Immature natural killer cell (primary cell): Measurements from ENCODE around the gene SERPINH1. TPM values are rescaled to one million over a fixed set of nuclear protein-coding genes. Genes with fewer than 3 reads are reported as not detected.

Experiments used
- DNase-seq, 3 donors: peaks; one replicate each; pipeline ENCODE4 v3.0.0; 2022; ENCODE audit warnings: mixed read lengths in 1 of 3
- H3K27ac Mint-ChIP-seq, 6 donors: one replicate each; pipeline ENCODE4 v1.8.0; 2020; ENCODE audit warnings: mixed read lengths in 6 of 6, mild to moderate bottlenecking in 5 of 6, inconsistent platforms in 4 of 6, moderate library complexity in 3 of 6
- H3K27me3 Mint-ChIP-seq, 3 donors: one replicate each; pipeline ENCODE4 v1.8.0; 2020 to 2021; ENCODE audit warnings: low read depth in 3 of 3, mild to moderate bottlenecking in 3 of 3, mixed read lengths in 3 of 3, moderate library complexity in 3 of 3, inconsistent platforms in 1 of 3
- H3K36me3 Mint-ChIP-seq, 3 donors: one replicate each; pipeline ENCODE4 v1.8.0; 2020; ENCODE audit warnings: mixed read lengths in 3 of 3, inconsistent platforms in 2 of 3, mild to moderate bottlenecking in 2 of 3
- H3K4me1 Mint-ChIP-seq, 2 donors: one replicate each; pipeline ENCODE4 v1.8.0; 2020; ENCODE audit warnings: inconsistent platforms in 2 of 2, mild to moderate bottlenecking in 2 of 2, mixed read lengths in 2 of 2, moderate library complexity in 1 of 2
- H3K4me3 Mint-ChIP-seq, 5 donors: one replicate each; pipeline ENCODE4 v1.8.0; 2020; ENCODE audit warnings: mild to moderate bottlenecking in 5 of 5, mixed read lengths in 5 of 5, inconsistent platforms in 3 of 5, moderate library complexity in 3 of 5
- H3K9me3 Mint-ChIP-seq, 6 donors: one replicate each; pipeline ENCODE4 v1.8.0; 2020; ENCODE audit warnings: mild to moderate bottlenecking in 6 of 6, mixed read lengths in 6 of 6, inconsistent platforms in 4 of 6, moderate library complexity in 3 of 6
- polyA plus RNA-seq, 3 donors: library from polyadenylated mRNA; unstranded; fragments of 300-500 nt; fragmentation: Illumina TruSeq; gene quantifications; one replicate each; pipeline ENCODE4 v1.2.3, GENCODE V29; 2021

The SERPINH1 gene
- polyA plus RNA-seq, 3 donors from 2014 or later = 3.4 to 8.4 (median 4.5) TPM

GRCh38 chr11:75553182-75553581 lies 8.9 kb upstream of the SERPINH1 start:
- H3K27ac Mint-ChIP-seq = no peak overlapping the region
- no peaks in the 10 kb centered on the region for H3K4me1 Mint-ChIP-seq

GRCh38 chr11:75553889-75554257 lies 8.2 kb upstream of the SERPINH1 start:
- Mint-ChIP-seq H3K27me3 (peaks cover 0 to 6% (median 3%) of the 10 kb centered on the region in 3 donors), H3K4me3 (no peak overlapping the region)

More at GRCh38 chr11:75553182-75553581, 8.9 kb upstream of the SERPINH1 start:
- H3K27me3 Mint-ChIP-seq = peaks cover 0 to 6% (median 3%) of the 10 kb centered on the region in 3 donors
- H3K4me3 Mint-ChIP-seq = no peak overlapping the region
- no peaks in the 10 kb centered on the region for H3K36me3 Mint-ChIP-seq
- no peak for DNase-seq
- H3K9me3 Mint-ChIP-seq = no peaks in the 10 kb centered on the region

GRCh38 chr11:75554258-75555022 lies 7.6 kb upstream of the SERPINH1 start:
- Mint-ChIP-seq H3K9me3 (no peaks in the 10 kb centered on the region), H3K27me3 (peaks cover 2 to 6% (median 3%) of the 10 kb centered on the region in 3 donors), H3K36me3 (no peaks in the 10 kb centered on the region), H3K4me1 (no peaks in the 10 kb centered on the region), H3K27ac (no peak overlapping the region), H3K4me3 (no peak overlapping the region)
- DNase-seq = no peak

More at GRCh38 chr11:75553889-75554257, 8.2 kb upstream of the SERPINH1 start:
- no peak for DNase-seq
- Mint-ChIP-seq H3K36me3 (no peaks in the 10 kb centered on the region), H3K4me1 (no peaks in the 10 kb centered on the region), H3K9me3 (no peaks in the 10 kb centered on the region), H3K27ac (no peak overlapping the region)

DNA sequence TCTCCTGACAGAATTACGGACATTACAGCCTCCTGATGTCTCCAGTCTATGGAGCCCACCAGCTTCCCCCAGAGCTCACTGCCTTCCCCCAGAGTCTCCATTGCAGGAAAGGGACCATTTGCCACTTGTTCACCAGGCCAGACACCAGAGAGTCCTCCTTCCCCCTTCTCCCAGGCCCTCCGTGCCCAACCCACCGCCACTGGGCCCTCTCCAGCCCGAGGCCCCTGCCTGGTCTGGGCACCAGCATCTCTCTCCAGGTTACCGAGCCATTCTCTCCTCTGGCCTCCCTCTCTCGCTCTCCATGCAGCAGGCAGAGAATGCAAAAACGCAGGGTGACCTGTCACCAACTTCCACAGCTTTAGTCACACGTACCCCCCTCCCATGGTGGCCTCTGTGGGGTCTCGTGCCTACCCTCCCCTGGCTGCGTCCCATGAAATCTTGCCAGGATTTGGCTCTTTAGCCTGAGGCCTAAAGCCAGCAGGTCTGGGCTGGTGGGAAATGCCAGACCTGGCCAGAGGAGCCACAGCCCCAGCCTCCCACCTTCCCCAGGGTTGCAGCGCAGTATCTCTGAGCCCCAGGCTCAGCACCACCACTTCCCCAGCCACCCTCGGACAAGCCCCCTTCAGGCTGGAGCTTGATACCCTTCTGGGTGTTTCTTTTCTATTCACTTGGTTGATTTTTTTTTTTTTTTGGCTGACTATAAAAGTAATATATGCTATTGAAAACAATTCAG lies 6.8 kb upstream of the SERPINH1 start:
- Mint-ChIP-seq H3K9me3 (no peaks in the 10 kb centered on the region), H3K4me1 (no peaks in the 10 kb centered on the region), H3K36me3 (no peaks in the 10 kb centered on the region), H3K27me3 (peaks cover 2 to 8% (median 3%) of the 10 kb centered on the region in 3 donors), H3K27ac (no peak overlapping the region), H3K4me3 (no peak overlapping the region)
- DNase-seq = no peak

GRCh38 chr11:75556275-75556674 lies 5.8 kb upstream of the SERPINH1 start:
- H3K27ac Mint-ChIP-seq = no peak overlapping the region
- H3K36me3 Mint-ChIP-seq = no peaks in the 10 kb centered on the region
- H3K27me3 Mint-ChIP-seq = peaks cover 2 to 8% (median 3%) of the 10 kb centered on the region in 3 donors
- H3K4me1 Mint-ChIP-seq = peaks cover 6% of the 10 kb centered on the region in 2 donors
- no peak for DNase-seq
- H3K9me3 Mint-ChIP-seq = no peaks in the 10 kb centered on the region
- no peak overlapping the region for H3K4me3 Mint-ChIP-seq

DNA sequence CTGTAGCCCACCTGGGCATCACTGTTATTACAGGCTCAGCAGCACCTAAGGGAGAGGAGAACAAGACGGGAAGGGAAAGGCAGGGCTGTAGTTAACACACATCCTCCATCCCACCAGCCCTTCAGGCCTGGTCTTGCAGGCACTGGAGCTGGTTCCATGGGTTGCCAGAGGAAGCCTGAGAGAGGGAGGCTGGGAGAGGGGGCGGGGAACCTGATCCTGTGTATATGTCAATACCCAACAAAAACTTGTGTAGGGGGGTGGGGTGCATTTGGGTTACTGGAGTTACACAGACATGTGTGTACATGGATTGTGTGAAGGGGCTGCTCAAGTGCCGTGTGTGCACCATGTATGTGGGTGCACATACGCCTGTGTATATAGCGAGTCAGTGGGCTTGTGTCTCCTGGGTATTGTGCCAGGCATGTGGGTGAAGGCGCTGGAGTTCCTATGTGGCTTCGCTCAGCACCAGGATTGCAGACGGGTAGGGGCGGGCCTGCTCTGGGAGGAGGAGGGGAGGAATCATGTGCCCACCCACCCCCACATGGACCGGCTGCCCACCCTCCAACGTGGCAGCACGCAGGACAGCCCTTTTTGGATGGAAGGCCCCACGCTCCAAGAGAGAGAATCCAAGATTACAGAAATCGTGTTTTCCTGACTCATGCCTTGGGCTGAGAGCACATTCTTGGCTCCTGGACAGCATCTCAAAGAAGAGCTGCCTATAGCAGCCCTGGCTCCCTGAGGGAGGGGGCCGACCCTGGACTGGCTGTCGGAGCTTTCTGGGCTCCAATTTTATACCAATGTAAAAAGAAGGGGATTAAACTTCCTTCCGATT lies 4.2 kb upstream of the SERPINH1 start:
- Mint-ChIP-seq H3K27ac (no peak overlapping the region), H3K36me3 (no peaks in the 10 kb centered on the region), H3K4me1 (peaks cover 19 to 20% of the 10 kb centered on the region in 2 donors), H3K9me3 (no peaks in the 10 kb centered on the region), H3K27me3 (peaks cover 2 to 8% (median 3%) of the 10 kb centered on the region in 3 donors), H3K4me3 (no peak overlapping the region)
- no peak for DNase-seq

- H3K4me3 Mint-ChIP-seq = no peak overlapping the region
- H3K9me3 Mint-ChIP-seq = no peaks in the 10 kb centered on the region
- peaks cover 32 to 33% of the 10 kb centered on the region in 2 donors for H3K4me1 Mint-ChIP-seq
- peak overlapping the region in 1 of 6 donors; percentile 44 for H3K27ac Mint-ChIP-seq
- no peaks in the 10 kb centered on the region for H3K36me3 Mint-ChIP-seq
- no peak for DNase-seq
- H3K27me3 Mint-ChIP-seq = peaks cover 2 to 8% (median 3%) of the 10 kb centered on the region in 3 donors
These were observed 2.9 kb upstream of the SERPINH1 start for GRCh38 chr11:75558939-75559843.

DNA sequence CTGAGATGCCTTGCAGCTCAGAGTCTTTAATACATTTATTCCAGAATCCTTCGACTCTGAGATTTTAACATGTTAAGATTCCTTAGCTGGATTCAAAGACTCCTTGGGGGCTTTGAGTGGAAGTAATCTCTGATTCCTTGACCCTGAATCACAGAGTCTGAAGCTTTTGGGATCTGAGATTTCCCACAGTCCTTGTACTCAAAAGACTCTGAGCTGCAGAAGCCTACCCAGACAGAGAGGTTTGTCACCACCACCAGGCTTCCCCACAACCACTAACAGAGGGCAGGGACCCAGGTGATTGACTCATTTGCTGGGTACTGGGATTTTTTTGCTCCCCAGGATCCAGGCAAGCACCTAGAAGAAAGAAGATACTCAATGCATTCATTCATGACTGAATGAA lies 1.4 kb upstream of the SERPINH1 start:
- Mint-ChIP-seq H3K27me3 (peaks cover 2 to 8% (median 3%) of the 10 kb centered on the region in 3 donors), H3K9me3 (no peaks in the 10 kb centered on the region), H3K27ac (peak overlapping the region in 2 of 6 donors; percentile 65 to 87), H3K4me3 (peak overlapping the region; percentile 76 to 99 (median 94)), H3K4me1 (peaks cover 37 to 41% of the 10 kb centered on the region in 2 donors), H3K36me3 (no peaks in the 10 kb centered on the region)
- no peak for DNase-seq

- Mint-ChIP-seq H3K27ac (peak overlapping the region; percentile 51 to 96 (median 88)), H3K27me3 (peaks cover 2 to 8% (median 3%) of the 10 kb centered on the region in 3 donors), H3K4me1 (peaks cover 42 to 48% of the 10 kb centered on the region in 2 donors), H3K9me3 (no peaks in the 10 kb centered on the region), H3K4me3 (peak overlapping the region; percentile 91 to 99 (median 97)), H3K36me3 (no peaks in the 10 kb centered on the region)
- no peak for DNase-seq
These were observed 516 bp upstream of the SERPINH1 start for GRCh38 chr11:75561426-75562047.

DNA sequence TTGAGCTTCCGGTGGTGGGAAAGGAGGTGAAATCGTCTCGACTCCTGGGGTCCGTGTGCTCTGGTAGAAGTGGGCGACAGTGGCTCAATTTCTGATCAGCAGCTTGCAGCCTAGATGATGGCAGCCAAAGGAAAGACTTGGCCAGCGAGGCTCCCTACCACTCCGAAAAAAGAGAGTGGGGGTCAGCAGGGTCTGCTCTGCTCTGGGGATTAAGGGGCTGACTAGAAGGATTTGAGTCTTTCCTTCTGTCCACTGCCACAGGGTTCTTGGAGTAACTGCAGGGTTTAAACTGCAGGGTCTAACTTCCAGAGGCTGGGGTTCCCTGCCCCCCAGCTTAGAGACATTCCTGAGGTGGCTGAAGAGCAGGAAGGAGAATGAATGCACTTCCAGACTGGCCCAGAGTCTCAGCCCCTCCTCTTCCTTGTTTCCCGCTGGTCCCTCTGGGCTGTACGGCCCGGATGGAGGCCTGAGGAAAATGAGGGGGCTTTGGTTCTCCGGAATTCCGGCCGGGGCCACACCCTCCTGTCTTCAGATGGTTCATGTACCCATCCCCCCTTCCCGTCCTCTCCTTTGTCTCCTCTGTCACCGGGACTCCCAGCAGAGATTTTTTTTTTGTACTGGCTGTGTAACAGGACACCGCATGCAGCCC lies 907 bp downstream of the SERPINH1 start:
- peaks cover 0 to 2% (median 2%) of the 10 kb centered on the region in 3 donors for H3K27me3 Mint-ChIP-seq
- H3K36me3 Mint-ChIP-seq = no peaks in the 10 kb centered on the region

GRCh38 chr11:75563501-75563977 lies 1.5 kb downstream of the SERPINH1 start:
- Mint-ChIP-seq H3K36me3 (peaks cover 0 to 1% (median 1%) of the 10 kb centered on the region in 3 donors), H3K4me1 (peaks cover 42 to 48% of the 10 kb centered on the region in 2 donors), H3K27me3 (peaks cover 0 to 2% (median 2%) of the 10 kb centered on the region in 3 donors), H3K27ac (peak overlapping the region; percentile 71 to 96 (median 80)), H3K9me3 (no peaks in the 10 kb centered on the region), H3K4me3 (peak overlapping the region; percentile 91 to 99 (median 97))
- DNase-seq = no peak

More for the DNA sequence above, 907 bp downstream of the SERPINH1 start:
- H3K4me1 Mint-ChIP-seq = peaks cover 42 to 48% of the 10 kb centered on the region in 2 donors
- no peaks in the 10 kb centered on the region for H3K9me3 Mint-ChIP-seq
- DNase-seq = no peak
- H3K4me3 Mint-ChIP-seq = peak overlapping the region; percentile 91 to 99 (median 97)
- peak overlapping the region; percentile 72 to 96 (median 88) for H3K27ac Mint-ChIP-seq
